Esophagus squamous epithelium (tissue), 4 donors: ENCODE data around the gene CRADD.

Experiments
- POLR2A ChIP-seq, 4 donors: fragments of 450-650 bp; IDR thresholded peaks; one replicate each; pipeline ENCODE4 v1.6.1; 2017; ENCODE audit warnings: antibody characterized with exemption in 4 of 4, mild to moderate bottlenecking in 4 of 4, moderate library complexity in 3 of 4
- TF ChIP-seq, protein P1 (sequence below), 6 experiments: fragments of 450-650 bp in 4 of 6; fragments of 200-600 bp in 2 of 6; sonication (generic) in 2 of 6; IDR thresholded peaks; one replicate each; pipeline ENCODE4 v1.5.1; 2016 to 2019; ENCODE audit warnings: antibody characterized with exemption in 6 of 6, mild to moderate bottlenecking in 4 of 6, moderate library complexity in 4 of 6

DNA sequence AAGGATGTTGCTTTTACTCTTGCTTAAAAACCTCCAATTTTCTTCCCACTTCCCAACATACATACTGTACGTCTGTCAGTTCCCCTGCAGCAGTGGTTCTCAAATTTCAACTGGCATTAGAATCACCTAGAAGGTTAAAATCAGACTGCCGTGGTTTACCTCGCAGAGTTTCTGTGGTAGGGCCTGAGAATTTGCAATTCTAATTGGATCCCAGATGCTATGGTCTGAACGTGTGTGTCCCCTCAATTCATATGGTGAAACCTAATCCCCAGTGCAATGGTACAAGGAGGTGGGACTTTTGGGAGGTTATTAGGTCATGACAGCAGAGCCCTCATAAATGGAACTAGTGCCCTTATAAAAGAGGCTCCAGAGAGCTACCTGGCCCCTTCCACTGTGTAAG lies 226.9 kb downstream of the CRADD start:
- TF ChIP-seq, protein P1, sequence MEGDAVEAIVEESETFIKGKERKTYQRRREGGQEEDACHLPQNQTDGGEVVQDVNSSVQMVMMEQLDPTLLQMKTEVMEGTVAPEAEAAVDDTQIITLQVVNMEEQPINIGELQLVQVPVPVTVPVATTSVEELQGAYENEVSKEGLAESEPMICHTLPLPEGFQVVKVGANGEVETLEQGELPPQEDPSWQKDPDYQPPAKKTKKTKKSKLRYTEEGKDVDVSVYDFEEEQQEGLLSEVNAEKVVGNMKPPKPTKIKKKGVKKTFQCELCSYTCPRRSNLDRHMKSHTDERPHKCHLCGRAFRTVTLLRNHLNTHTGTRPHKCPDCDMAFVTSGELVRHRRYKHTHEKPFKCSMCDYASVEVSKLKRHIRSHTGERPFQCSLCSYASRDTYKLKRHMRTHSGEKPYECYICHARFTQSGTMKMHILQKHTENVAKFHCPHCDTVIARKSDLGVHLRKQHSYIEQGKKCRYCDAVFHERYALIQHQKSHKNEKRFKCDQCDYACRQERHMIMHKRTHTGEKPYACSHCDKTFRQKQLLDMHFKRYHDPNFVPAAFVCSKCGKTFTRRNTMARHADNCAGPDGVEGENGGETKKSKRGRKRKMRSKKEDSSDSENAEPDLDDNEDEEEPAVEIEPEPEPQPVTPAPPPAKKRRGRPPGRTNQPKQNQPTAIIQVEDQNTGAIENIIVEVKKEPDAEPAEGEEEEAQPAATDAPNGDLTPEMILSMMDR (IDR thresholded peaks at IDR 0.05): no peak
- TF ChIP-seq POLR2A (IDR thresholded peaks at IDR 0.05): no peak
